Measurements from ENCODE around the gene NUP85. TPM values are rescaled to one million over a fixed set of nuclear protein-coding genes. Genes with fewer than 3 reads are reported as not detected.

The NUP85 gene
- total RNA-seq, 1 experiment from 2014 or later: 164 TPM

GRCh38 chr17:75188614-75189013 is 16.9 kb upstream of the NUP85 start:
- ATAC-seq (no peak), DNase-seq (ENCODE audit: low read depth, low spot score) (no peak)
- H3K79me2 ChIP-seq (ENCODE audit: insufficient read depth, low read length): no peaks in the 10 kb centered on the region
- peaks cover 11 to 20% of the 10 kb centered on the region in 2 experiments for H3K4me1 ChIP-seq (ENCODE audit: control insufficient read depth in 1 of 2, insufficient read depth in 2 of 2, low read length in 2 of 2)
- CTCF ChIA-PET: interaction anchor here (1.7 to 6.2 kb wide), 3 partner anchors 12 to 75 kb away, joined by 4 to 45 read pairs (median 9); no protein-coding TSS in a partner anchor
- TF ChIP-seq EZH2phosphoT487 (IDR thresholded peaks at IDR 0.05; ENCODE audit: borderline replicate concordance) (no peak), FOSL1 (IDR thresholded peaks at IDR 0.05; ENCODE audit: low read depth) (no peak), SIN3A (IDR thresholded peaks at IDR 0.05; ENCODE audit: low read depth) (no peak), JUND (IDR thresholded peaks at IDR 0.05) (no peak), SRF (IDR thresholded peaks at IDR 0.05; ENCODE audit: low read depth) (no peak), TCF7L2 (IDR thresholded peaks at IDR 0.05; ENCODE audit: borderline replicate concordance, extremely low read depth, insufficient read depth, insufficient read length) (no peak), RAD21 (IDR thresholded peaks at IDR 0.05; ENCODE audit: low read depth) (no peak), POLR2A (IDR thresholded peaks at IDR 0.05; ENCODE audit: borderline replicate concordance, extremely low read depth, insufficient read depth, insufficient read length) (no peak), CEBPB (IDR thresholded peaks at IDR 0.05; ENCODE audit: low read depth) (no peak), MAX (IDR thresholded peaks at IDR 0.05) (no peak), ZFX (IDR thresholded peaks at IDR 0.05) (no peak), EGR1 (IDR thresholded peaks at IDR 0.05; ENCODE audit: low read depth) (no peak), ZNF274 (IDR thresholded peaks at IDR 0.05; ENCODE audit: low read depth, low read length) (no peak), ELF1 (IDR thresholded peaks at IDR 0.05; ENCODE audit: borderline replicate concordance, low read depth) (no peak), EZH2 (IDR thresholded peaks at IDR 0.05) (no peak), YY1 (IDR thresholded peaks at IDR 0.05; ENCODE audit: extremely low read depth, insufficient replicate concordance, low read depth, low read length) (no peak)
- TF ChIP-seq, protein P1, sequence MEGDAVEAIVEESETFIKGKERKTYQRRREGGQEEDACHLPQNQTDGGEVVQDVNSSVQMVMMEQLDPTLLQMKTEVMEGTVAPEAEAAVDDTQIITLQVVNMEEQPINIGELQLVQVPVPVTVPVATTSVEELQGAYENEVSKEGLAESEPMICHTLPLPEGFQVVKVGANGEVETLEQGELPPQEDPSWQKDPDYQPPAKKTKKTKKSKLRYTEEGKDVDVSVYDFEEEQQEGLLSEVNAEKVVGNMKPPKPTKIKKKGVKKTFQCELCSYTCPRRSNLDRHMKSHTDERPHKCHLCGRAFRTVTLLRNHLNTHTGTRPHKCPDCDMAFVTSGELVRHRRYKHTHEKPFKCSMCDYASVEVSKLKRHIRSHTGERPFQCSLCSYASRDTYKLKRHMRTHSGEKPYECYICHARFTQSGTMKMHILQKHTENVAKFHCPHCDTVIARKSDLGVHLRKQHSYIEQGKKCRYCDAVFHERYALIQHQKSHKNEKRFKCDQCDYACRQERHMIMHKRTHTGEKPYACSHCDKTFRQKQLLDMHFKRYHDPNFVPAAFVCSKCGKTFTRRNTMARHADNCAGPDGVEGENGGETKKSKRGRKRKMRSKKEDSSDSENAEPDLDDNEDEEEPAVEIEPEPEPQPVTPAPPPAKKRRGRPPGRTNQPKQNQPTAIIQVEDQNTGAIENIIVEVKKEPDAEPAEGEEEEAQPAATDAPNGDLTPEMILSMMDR (IDR thresholded peaks at IDR 0.05 in 2 of 3, conservative IDR thresholded peaks at IDR 0.05 in 1 of 3; ENCODE audit: borderline replicate concordance in 1 of 3, insufficient read depth in 1 of 3, low read depth in 2 of 3, low read length in 2 of 3): no peak
- TF ChIP-seq, protein P2, sequence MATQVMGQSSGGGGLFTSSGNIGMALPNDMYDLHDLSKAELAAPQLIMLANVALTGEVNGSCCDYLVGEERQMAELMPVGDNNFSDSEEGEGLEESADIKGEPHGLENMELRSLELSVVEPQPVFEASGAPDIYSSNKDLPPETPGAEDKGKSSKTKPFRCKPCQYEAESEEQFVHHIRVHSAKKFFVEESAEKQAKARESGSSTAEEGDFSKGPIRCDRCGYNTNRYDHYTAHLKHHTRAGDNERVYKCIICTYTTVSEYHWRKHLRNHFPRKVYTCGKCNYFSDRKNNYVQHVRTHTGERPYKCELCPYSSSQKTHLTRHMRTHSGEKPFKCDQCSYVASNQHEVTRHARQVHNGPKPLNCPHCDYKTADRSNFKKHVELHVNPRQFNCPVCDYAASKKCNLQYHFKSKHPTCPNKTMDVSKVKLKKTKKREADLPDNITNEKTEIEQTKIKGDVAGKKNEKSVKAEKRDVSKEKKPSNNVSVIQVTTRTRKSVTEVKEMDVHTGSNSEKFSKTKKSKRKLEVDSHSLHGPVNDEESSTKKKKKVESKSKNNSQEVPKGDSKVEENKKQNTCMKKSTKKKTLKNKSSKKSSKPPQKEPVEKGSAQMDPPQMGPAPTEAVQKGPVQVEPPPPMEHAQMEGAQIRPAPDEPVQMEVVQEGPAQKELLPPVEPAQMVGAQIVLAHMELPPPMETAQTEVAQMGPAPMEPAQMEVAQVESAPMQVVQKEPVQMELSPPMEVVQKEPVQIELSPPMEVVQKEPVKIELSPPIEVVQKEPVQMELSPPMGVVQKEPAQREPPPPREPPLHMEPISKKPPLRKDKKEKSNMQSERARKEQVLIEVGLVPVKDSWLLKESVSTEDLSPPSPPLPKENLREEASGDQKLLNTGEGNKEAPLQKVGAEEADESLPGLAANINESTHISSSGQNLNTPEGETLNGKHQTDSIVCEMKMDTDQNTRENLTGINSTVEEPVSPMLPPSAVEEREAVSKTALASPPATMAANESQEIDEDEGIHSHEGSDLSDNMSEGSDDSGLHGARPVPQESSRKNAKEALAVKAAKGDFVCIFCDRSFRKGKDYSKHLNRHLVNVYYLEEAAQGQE (IDR thresholded peaks at IDR 0.05; ENCODE audit: low read depth): no peak
- no peaks in the 10 kb centered on the region for H3K9me3 ChIP-seq (ENCODE audit: control insufficient read depth in 1 of 2, insufficient read depth in 1 of 2, low read depth in 1 of 2, low read length in 2 of 2)
- POLR2A ChIA-PET: interaction anchor here (1.1 to 3.7 kb wide), 3 partner anchors 11 to 64 kb away, joined by 4 to 26 read pairs (median 4); no protein-coding TSS in a partner anchor
- H4K20me1 ChIP-seq (ENCODE audit: insufficient read depth): no peaks in the 10 kb centered on the region
- no peaks in the 10 kb centered on the region for H3K9me2 ChIP-seq (ENCODE audit: insufficient read depth)
- no peak overlapping the region for H3K4me3 ChIP-seq (replicated peaks in 1 of 2; ENCODE audit: low read depth in 1 of 2, low read length in 2 of 2)
- no peak overlapping the region for H2AFZ ChIP-seq (ENCODE audit: low read depth, low read length, poor library complexity, severe bottlenecking)
- H3K27me3 ChIP-seq (ENCODE audit: insufficient read depth, low read length): no peaks in the 10 kb centered on the region
- RAD21 ChIA-PET (ENCODE audit: low non-redundant PET in 1 of 2, low total read pairs in 2 of 2, uncharacterized antibody in 2 of 2, unreplicated experiment in 2 of 2): no interaction called here
- H3K9ac ChIP-seq (ENCODE audit: low read length): no peak overlapping the region
- H3K4me2 ChIP-seq (ENCODE audit: low read length): peak overlapping the region; percentile 40; the same call in 1 of the 2 replicates
- no TSS peak for BruUV-seq (replicated peaks)
- H3K36me3 ChIP-seq (ENCODE audit: control insufficient read depth in 1 of 2, insufficient read depth in 2 of 2, low read length in 2 of 2): no peaks in the 10 kb centered on the region
- H3K27ac ChIP-seq (ENCODE audit: low read depth, low read length): no peak overlapping the region
- intact Hi-C loops (cut with micrococcal nuclease): no loop called here
